Ovary (tissue), 3 donors: Measurements from ENCODE around the gene ST6GAL2.

Experiments
- CTCF ChIP-seq, 3 donors: fragments of 450-650 bp in 2 of 3; fragments of 200-600 bp in 1 of 3; IDR thresholded peaks; one replicate each; pipeline versions ENCODE4 v1.5.1 to v1.8.0; 2016 to 2022; ENCODE audit warnings: antibody characterized with exemption in 3 of 3, mild to moderate bottlenecking in 1 of 3
- EP300 ChIP-seq: sonication (generic); formaldehyde crosslinking; IDR thresholded peaks from one replicate; pipeline ENCODE4 v1.6.1; 2017; ENCODE audit warnings: antibody characterized with exemption
- POLR2A ChIP-seq: fragments of 450-650 bp; IDR thresholded peaks from one replicate; pipeline ENCODE4 v1.6.1; 2017; ENCODE audit warnings: antibody characterized with exemption, mild to moderate bottlenecking, moderate library complexity
- donor health status: DM: no; HTN: no; CAD: no.

- TF ChIP-seq CTCF (IDR thresholded peaks at IDR 0.05), result no peak
- TF ChIP-seq POLR2A, result no peak
- no peak for TF ChIP-seq EP300
Observed at GRCh38 chr2:106805716-106806115, 80.3 kb downstream of the ST6GAL2 start.
